HG02678 (cell line): Measurements from ENCODE around the gene TRIM62.
A peak's percentile ranks its signal among the peaks of the same experiment; 100 is the strongest.
"Not testable (repeated sequence)": the region's sequence is repeated elsewhere in the genome, so short reads cannot be mapped to it uniquely, and the experiment has no call there.

ENCODE experiments used
- ATAC-seq: cut with Tn5 transposase; IDR thresholded peaks from one replicate; pipeline ENCODE4 v1.9.1; 2021; ENCODE audit warnings: mild to moderate bottlenecking, moderate library complexity; ENCODE audit not compliant: unreplicated experiment

Gene TRIM62

GRCh38 chr1:33140153-33141149 is 41.4 kb downstream of the TRIM62 start:
- no peak for ATAC-seq

GRCh38 chr1:33137800-33138199 is 44.0 kb downstream of the TRIM62 start:
- ATAC-seq = no peak

- ATAC-seq = not testable (repeated sequence)
These were observed 45.8 kb downstream of the TRIM62 start for GRCh38 chr1:33136041-33136440.

GRCh38 chr1:33133478-33134105 is 48.3 kb downstream of the TRIM62 start:
- no peak for ATAC-seq

GRCh38 chr1:33132549-33132948 is 49.3 kb downstream of the TRIM62 start:
- no peak for ATAC-seq

GRCh38 chr1:33131191-33131590 is 50.7 kb downstream of the TRIM62 start:
- ATAC-seq = no peak

GRCh38 chr1:33130297-33130696 is 51.5 kb downstream of the TRIM62 start:
- ATAC-seq = no peak

GRCh38 chr1:33128781-33129180 is 53.1 kb downstream of the TRIM62 start:
- no peak for ATAC-seq

GRCh38 chr1:33127001-33127823 is 54.6 kb downstream of the TRIM62 start:
- peak; percentile 92 for ATAC-seq

GRCh38 chr1:33126411-33127000 is 55.3 kb downstream of the TRIM62 start:
- ATAC-seq = no peak

GRCh38 chr1:33124647-33125046 is 57.2 kb downstream of the TRIM62 start:
- not testable (repeated sequence) for ATAC-seq

- no peak for ATAC-seq
These were observed 58.6 kb downstream of the TRIM62 start for GRCh38 chr1:33123266-33123665.

GRCh38 chr1:33122483-33123178 is 59.2 kb downstream of the TRIM62 start:
- no peak for ATAC-seq

- no peak for ATAC-seq
These were observed 60.1 kb downstream of the TRIM62 start for GRCh38 chr1:33121728-33122127.

- ATAC-seq = no peak
These were observed 61.2 kb downstream of the TRIM62 start for GRCh38 chr1:33120436-33121231.

GRCh38 chr1:33119532-33120217 is 62.2 kb downstream of the TRIM62 start:
- ATAC-seq = no peak

- no peak for ATAC-seq
These were observed 62.8 kb downstream of the TRIM62 start for GRCh38 chr1:33119050-33119449.

- no peak for ATAC-seq
These were observed 63.6 kb downstream of the TRIM62 start for GRCh38 chr1:33118274-33118673.
